NB4 (cell line): ENCODE measurements around the gene LMO4.

Experiments used
- DNase-seq: peaks from one replicate; pipeline ENCODE4 v3.0.0; 2010; ENCODE audit warnings: low read depth
- H3K4me3 ChIP-seq: one replicate; pipeline ENCODE4 v1.5.1; 2011; ENCODE audit warnings: mild to moderate bottlenecking, low read depth, low read length, moderate library complexity
- MYC ChIP-seq: IDR thresholded peaks from 2 replicates; pipeline ENCODE4 v1.6.1; 2011; ENCODE audit warnings: low read depth, low read length
- POLR2A ChIP-seq: IDR thresholded peaks from 2 replicates; pipeline ENCODE4 v1.6.1; 2011; ENCODE audit warnings: mild to moderate bottlenecking; ENCODE audit not compliant: insufficient read length; ENCODE audit errors: extremely low read depth
- TF ChIP-seq, protein P1 (sequence below): IDR thresholded peaks from 2 replicates; pipeline ENCODE4 v1.6.1; 2011; ENCODE audit warnings: low read depth, low read length
- TF ChIP-seq, protein P2 (sequence below): IDR thresholded peaks from one replicate; pipeline ENCODE4 v1.5.1; 2012; ENCODE audit warnings: low read depth, low read length

The LMO4 gene

DNA sequence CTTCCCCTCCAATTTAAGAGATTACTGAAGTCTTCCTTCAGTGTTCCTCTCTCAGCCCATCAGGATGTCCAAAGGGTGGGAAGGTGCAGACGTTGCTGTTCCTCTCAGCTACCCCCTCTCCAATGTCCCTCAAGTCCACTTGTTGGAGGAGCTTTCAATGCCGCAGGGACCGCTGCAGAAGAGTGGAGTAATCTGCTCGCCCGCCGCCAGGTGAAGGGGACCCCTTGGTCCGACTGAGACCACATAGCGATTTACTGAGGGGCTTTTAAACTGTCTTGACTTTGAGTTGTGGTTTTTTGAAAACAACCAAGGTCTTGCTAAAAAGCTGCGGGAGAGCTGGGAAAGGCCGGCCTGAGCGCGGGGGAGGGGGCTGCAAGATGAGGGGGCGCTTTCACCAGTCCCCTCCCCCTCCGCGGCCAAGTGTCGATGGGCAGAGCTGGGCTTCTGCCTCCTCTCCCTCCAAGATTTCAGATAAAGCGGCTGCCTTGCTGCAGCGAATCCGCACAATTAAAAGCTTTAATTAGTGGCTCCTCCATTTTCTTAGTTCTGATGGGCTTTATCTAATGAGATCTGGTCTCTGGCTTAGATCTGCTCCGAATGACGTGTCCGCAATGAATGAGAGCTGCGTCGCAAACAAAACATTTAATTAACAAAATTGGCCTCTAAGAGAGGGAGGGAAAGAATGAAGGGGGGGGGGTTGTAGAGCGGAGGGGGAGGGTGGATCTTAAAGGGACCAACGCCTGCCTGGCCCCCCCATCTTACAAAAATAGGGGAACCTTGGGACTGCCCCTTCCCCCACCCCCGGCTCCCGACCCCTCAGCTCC is 5.9 kb downstream of the LMO4 start:
- peak; percentile 60 for DNase-seq
- peak overlapping the region; percentile 51 for H3K4me3 ChIP-seq
- TF ChIP-seq MYC (no peak), POLR2A (no peak)
- TF ChIP-seq, protein P1, sequence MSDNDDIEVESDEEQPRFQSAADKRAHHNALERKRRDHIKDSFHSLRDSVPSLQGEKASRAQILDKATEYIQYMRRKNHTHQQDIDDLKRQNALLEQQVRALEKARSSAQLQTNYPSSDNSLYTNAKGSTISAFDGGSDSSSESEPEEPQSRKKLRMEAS, result no peak
- TF ChIP-seq, protein P2, sequence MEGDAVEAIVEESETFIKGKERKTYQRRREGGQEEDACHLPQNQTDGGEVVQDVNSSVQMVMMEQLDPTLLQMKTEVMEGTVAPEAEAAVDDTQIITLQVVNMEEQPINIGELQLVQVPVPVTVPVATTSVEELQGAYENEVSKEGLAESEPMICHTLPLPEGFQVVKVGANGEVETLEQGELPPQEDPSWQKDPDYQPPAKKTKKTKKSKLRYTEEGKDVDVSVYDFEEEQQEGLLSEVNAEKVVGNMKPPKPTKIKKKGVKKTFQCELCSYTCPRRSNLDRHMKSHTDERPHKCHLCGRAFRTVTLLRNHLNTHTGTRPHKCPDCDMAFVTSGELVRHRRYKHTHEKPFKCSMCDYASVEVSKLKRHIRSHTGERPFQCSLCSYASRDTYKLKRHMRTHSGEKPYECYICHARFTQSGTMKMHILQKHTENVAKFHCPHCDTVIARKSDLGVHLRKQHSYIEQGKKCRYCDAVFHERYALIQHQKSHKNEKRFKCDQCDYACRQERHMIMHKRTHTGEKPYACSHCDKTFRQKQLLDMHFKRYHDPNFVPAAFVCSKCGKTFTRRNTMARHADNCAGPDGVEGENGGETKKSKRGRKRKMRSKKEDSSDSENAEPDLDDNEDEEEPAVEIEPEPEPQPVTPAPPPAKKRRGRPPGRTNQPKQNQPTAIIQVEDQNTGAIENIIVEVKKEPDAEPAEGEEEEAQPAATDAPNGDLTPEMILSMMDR, result no peak

DNA sequence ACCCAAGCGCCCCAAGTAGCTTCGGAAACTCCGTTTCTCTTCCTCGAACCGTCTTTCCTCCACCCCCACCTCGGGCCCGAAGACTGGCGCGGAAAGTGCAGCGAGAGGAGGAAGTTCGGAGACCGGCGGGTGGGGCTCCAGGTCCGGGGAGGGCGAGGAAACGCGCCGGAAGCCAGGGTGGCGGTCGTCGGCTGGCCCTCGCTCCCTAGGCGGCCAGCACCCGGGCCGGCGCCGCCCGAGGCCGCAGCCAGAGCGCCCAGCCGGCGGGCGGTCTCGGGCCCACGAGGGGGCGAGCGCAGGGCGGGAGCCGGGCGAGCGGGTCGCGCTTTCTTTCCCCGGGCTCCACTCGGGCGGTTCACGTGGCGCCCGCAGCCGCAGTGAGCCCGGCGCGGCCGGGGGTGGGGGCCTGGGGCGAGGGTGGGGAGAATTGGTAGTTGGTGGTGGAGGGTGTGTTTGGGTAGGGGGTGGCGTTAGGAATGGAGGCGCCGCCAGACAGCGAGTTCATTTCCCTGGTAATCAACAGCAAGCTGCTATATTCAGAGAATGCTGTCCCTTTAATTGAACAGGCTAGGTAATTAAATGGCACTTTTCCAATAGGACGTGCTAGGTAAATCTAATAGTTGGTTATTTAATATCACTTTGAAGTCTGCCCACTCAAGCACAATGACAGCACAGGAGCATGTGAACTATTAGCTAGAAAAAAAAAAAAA is 6.7 kb downstream of the LMO4 start:
- peak; percentile 24 for TF ChIP-seq POLR2A
- TF ChIP-seq, protein P2, result no peak
- peak; percentile 84 for DNase-seq
- H3K4me3 ChIP-seq, result peak overlapping the region; percentile 71

DNA sequence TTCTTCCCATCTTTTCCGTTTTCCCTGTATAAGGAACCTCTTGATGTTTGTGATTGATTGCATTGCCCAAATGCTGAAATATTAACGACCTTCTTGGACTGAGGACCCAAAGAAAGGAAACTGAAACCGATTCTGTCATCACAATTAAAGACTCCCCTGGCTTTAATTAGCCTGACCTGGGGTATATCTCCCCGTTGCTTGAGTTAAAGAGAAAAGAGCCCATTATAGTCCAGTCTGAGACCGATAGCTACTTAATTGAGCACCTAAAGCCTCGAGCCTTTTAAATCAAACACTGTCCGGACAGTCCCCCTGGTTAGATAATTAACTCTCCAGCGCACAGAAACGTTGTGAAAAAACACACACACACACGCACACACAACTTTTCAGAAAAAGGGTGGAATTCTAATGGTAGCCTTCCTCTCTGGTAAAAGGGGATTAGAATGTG is 8.0 kb downstream of the LMO4 start:
- no peak for TF ChIP-seq MYC
- H3K4me3 ChIP-seq, result no peak overlapping the region
- no peak for DNase-seq

DNA sequence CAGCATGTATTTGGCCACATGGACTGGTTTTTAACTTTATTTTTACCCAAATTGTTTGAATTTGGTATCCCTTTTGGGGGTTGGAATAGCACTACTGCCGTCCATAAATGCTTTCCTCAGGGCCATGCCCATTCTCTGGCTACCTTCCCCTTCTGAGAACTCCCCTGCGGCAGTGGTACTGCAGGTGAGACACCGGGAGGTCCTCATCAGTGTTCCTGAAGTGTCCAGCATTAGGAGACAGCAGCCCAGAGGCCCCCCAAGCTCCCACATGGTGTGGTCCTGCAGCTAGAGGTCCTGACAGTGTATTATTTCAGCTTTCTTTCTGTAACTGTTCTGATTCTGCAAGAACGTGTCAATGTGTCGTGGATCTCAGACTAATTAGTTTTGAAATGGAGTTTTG is 8.9 kb downstream of the LMO4 start:
- no peak overlapping the region for H3K4me3 ChIP-seq
- no peak for DNase-seq
- TF ChIP-seq, protein P1, result no peak
- TF ChIP-seq MYC (no peak), POLR2A (no peak)
- TF ChIP-seq, protein P2, result no peak

DNA sequence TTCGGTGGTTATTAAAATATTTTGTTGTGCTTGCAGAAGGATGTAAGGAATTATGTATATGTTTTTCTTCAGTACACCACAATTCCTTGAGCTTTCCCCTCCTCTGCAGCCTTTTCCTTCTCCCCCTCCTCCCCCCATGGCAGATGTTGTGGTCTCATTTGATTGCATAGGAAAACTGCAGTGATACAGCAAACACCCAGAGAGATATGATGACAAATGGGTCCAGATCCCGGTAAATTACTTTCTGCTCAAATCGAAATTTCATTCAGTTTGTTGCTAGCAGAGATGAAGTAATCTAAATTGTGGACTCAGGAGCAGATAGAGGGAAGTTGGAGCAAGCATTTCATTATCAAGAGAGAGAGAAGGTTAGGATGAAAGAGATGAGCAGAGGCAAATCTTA is 9.9 kb downstream of the LMO4 start:
- H3K4me3 ChIP-seq, result no peak overlapping the region
- TF ChIP-seq, protein P1, result no peak
- TF ChIP-seq MYC, result no peak
- TF ChIP-seq, protein P2, result no peak
- no peak for TF ChIP-seq POLR2A
- DNase-seq, result no peak

DNA sequence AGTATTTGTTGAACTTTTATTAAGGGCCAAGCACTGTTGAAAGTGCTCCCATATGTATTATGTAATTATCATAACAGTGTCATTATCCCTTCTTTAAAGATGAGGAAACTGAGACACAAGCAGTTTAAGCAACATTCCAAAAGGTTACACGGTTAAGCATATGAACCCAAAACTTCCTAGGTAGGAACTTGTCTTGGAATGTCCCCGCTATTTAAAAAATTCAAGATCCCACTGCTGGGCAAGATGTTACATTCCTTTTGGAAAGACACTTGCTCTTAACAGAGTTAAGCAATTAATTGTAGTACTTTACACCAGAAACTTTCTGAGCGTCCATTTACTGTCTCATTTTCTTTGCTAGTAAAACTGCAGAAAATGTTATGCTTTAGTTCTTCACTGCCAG is 15.6 kb downstream of the LMO4 start:
- no peak overlapping the region for H3K4me3 ChIP-seq
- DNase-seq, result no peak
- TF ChIP-seq MYC (no peak), POLR2A (no peak)
- TF ChIP-seq, protein P2, result no peak
- TF ChIP-seq, protein P1, result no peak
